HG03342 (cell line): ENCODE measurements around the gene LPIN3.

ENCODE experiments used
- ATAC-seq: cut with Tn5 transposase; IDR thresholded peaks from one replicate; pipeline ENCODE4 v1.9.1; 2021; ENCODE audit warnings: mild to moderate bottlenecking, moderate library complexity; ENCODE audit not compliant: unreplicated experiment

LPIN3 gene

DNA sequence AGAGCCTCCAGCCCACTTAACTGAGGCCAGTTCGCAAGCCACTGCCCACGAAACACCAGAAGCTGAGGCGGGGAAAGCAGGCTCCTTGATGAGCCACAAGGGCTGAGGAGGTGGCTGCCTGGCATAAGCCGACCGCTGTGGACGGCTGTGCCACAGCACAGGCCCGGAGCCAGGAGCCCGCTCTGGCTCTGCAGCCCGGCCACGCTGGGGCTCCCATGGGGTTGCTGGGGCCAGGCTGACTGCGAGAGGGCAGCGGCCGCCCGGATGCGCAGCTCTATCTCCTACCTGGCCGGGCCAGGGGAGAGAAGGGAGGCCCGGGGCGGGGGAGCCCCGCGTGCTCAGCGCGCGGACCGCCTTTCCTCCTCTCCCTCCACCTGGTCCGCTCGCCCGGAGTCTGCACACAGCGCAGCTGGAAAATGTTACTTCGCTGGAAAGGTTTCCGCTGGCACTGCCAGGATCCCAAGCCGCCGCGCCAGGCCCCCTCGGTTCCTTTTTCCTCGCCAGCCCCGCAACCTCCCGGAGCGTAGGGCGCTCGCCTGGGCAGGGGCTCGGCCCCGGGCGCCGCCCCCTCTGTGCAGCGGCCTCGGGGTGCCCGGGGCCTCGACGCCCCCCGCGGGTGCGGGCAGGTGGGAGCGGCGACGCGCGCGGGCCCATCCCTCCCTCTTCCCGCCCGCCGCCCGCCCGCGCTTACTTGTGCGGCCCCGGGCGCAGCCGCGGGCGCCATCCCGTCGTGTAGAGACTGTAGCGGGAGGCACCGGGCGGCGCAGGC is 25.3 kb downstream of the LPIN3 start:
- no peak for ATAC-seq

DNA sequence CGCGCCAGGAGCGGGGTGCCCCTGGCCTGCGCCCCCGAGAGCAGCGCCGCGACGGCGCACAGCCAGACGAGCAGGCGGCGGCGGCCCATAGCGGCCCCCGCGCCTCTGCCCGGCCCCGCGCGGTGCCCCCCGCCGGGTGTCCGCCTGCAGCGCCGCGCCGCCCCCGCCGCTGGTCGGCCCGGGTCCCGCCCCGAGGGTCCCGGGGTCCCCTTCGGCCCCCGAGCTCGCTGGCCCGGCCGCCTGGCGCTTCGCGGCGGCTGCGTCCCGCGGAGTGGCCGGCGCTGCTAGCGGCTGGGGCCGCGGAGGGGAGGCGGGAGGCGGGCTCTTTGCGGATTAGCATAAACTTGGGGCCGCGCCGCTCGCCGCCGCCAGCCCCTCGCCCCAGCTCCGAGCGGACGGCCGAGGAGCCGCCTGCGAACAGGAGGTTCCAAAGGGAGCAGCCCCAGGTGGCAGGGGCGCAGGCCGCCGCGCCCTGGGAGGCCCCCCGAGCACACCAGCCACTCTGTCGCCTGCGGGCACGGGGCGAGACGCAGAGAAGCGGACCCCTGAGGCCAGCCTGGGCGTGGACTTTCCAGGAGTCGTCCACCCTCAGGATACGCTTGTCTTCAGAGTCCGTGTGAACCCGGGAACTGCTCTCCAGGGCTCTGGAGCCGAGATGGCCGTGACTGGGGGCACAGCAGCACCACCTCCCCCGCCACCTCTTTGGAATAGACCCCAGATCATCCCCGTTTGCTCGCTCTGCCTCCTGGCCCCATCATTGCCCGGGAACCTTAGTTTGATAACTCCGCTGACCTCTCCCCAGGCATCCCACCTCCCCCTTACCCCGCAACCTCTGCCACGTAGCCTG is 26.1 kb downstream of the LPIN3 start, which contains the start of gene EMILIN3:
TSS of gene EMILIN3 (minus strand) at position 273 of the 847 bp plus-strand sequence. CDS start at position 89, 184 bp downstream.
- no peak for ATAC-seq

- ATAC-seq = no peak
Measured at GRCh38 chr20:41367393-41367695, 26.7 kb downstream of the LPIN3 start.

DNA sequence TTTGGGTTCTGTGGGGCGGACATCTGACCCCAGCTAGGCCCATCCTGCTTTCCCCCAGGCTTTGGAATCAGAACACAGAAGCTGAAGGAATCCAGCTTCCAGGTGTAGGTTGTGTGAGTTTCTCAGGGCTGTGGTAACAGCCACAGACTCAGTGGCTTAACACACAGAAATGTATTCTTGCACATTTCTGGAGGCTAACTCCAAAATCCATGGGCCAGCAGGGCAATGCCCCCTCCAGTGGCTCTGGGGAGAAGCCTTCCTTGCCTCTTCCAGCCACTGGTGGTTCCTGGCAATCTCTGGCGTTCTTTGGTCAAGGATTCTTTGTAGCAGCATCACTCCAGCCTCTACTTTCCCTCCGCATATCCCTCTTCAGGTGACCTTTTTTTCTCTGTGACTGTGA is 27.3 kb downstream of the LPIN3 start:
- no peak for ATAC-seq

DNA sequence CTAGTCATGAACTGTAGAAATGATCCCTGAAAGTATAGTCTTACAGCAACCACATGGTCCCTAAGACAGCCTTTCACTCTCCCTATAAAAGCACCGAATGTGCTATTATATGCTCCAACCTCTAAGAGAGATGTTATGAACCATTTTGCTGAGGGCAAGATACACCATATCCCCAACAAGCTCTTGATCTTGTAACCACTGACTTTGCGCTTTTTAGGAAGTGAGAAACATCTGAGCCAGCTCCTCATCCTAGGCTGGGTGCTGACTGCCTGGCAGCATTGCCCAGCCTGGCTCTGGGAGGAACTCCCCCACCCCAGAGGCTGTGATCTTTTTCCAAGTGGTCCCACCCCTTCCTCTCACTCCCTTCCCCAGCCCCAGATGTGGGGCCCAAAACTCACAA is 29.1 kb downstream of the LPIN3 start:
- no peak for ATAC-seq

DNA sequence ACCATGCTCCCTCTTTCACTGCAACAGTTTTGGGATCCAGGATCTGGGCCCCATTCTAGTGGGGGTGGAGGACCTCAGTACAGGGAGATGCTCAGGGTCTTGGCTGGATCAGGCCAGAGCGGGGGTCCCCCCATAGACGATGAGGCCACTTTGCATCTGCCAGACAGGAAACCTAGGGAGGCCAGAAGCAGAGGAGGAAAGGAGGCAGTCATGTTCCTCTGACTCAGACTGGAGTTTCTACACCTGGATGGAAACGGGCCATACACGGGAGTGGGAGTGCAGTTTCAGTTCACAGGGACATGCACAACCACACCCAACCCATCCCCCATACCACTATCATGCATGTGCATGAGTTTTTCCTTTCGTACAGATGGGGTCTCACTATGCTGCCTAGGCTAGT is 29.6 kb downstream of the LPIN3 start:
- no peak for ATAC-seq

- no peak for ATAC-seq
Measured at GRCh38 chr20:41371371-41371770, 30.8 kb downstream of the LPIN3 start.

- ATAC-seq = no peak
Measured at GRCh38 chr20:41373251-41373783, 32.7 kb downstream of the LPIN3 start.

- no peak for ATAC-seq
Measured at GRCh38 chr20:41373931-41374920, 33.6 kb downstream of the LPIN3 start.

- no peak for ATAC-seq
Measured at GRCh38 chr20:41375846-41376245, 35.2 kb downstream of the LPIN3 start.

DNA sequence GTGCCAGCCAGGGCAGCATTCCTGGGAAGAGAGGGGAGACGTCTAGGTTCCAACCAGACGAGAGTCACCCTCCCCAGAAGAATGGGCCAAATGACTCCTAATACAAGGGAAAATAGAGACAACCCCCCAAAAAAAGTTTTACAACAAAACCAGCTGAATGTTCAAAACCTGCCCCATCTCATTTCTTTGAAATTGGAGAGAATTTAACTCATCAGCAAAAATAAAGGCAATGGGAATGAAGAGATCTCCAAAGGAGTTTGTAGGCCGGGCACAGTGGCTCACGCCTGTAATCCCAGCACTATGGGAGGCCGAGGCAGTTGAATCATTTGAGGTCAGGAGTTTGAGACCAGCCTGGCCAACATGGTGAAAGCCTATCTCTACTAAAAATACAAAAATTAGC is 35.7 kb downstream of the LPIN3 start:
- no peak for ATAC-seq

GRCh38 chr20:41377275-41377674 is 36.7 kb downstream of the LPIN3 start:
- ATAC-seq = no peak

- ATAC-seq = no peak
Measured at GRCh38 chr20:41379551-41379950, 38.9 kb downstream of the LPIN3 start.

DNA sequence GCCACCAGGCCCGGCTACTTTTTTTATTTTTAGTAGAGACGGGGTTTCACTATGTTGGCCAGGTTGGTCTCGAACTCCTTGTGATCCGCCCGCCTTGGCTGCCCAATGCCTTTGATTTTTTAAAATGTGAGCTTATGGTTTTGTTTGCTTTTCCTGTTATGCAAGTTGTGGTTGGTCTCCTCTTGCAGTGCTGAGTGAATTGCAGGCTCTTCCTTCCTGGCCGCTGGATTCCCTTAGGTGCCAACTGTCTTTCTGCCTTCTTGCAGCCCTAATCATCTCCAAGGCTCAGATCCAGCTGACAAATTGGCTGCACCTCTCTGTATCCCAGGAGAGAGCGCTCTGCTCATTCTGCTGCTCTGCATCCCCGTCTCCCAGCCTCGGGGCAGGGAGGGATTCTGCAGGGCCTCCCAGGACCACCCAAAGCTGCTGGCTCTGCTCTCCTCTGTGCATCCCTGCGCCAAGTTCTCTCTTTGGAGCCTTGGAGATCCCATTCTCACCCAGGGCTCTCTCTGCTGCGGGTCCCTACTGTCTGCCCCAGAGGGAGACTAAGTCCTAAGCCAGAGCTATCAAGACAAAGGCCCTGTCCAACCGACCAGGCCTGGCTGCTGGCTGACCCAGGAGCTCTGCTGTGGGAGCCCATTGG is 40.1 kb downstream of the LPIN3 start:
- no peak for ATAC-seq

DNA sequence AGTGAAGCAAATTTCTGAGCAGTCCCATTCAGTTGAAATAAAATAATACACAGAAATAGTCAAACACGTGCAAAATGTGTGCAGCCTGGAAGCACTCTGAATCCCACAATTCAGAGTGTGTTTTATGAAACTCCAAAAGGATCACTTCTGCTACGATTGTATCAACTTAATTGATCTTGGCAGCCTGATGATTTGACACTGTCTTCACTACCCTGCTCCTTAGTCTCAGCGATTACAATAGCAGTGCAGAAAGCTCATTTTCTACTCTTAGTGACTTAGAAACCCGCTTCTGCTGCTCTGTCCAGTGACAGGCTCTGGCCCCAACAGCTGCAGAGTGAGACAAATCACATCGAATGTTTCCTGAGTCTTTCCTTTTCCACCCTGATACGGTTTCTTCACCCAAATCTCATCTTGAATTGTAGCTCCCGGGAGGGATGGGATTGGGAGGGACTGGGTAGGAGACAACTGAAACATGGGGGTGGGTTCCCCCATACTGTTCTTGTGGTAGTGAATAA is 42.2 kb downstream of the LPIN3 start:
- ATAC-seq = no peak

DNA sequence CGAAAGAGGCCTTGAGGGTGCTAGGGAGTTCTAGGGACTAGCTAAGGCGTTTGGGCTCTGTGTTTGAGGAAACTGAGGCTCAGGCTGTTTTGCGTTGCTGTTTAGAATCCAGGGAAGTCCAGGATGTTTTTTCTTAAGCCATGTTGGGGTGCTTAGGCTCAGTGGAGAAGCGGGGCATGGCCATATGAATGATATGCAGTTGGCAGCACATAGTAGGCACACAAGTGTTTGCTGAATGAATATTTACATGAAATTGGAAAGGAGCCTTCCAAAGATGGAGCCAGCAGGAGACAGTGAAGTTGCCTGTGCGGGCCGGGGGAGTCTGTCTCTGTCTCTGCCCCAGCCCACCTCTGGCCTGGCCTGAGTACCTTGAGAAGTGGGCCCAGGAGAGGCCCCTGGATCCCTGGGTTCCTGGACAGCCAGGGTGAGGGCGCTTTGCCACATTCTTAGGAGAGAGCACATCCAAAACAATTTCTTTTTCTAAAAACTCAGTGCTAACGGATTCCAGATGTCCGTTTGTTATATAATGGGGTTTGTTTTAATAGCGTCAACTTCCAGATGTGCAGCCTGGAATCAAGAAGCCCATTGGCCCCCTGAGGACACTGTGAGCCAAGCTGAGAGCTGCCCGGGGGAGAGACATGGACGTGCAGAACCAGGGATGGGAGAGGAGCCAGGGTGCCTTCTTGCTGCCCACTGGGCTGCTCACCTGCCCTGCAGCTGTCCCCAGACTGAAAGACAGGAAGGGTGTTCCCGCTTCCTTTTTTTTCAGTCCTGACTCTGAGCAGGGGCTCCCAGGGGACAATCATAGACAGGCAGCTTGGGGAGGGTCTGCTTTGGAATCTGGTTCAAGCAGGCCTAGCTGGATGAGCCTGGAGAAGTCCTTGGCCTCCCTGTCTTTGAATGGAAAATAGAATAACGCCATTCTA is 46.1 kb downstream of the LPIN3 start:
- no peak for ATAC-seq

DNA sequence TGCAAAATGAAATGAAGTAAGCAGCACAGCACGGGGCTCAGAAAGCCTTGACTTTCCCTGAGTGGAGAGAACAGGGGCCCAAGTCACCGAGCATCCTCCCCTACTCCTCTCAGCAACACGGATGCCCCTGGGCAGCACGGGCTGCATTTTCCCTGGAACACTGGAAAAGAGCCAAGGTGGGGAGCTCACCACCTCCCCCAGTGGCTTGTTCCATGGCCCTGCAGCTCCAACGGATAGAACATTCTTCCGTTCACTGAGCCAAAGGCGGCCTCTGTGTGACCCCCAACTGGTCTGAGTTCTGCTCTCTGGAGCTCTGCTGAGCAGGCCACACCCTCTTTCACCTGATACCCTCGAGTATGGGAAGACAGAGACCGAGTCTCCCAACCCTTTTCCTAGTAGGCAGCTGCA is 46.8 kb downstream of the LPIN3 start:
- ATAC-seq = no peak

DNA sequence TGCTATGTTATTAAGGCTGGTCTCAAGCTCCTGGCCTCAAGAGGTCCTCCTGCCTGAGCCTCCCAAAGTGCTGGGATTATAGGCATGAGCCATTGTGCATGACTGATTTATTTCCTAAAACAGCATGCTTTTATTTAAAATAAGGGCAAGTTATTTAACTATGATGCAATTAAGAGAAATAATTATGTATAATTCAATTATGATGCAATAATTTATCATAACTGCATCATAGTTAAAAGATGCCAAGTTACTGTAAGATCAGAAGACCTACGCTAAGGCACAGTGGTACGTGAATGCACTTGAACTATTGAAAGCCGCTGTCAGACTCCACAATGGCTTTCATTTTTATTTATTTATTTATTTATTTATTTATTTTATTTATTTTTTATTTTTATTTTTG is 50.3 kb downstream of the LPIN3 start:
- ATAC-seq = no peak

DNA sequence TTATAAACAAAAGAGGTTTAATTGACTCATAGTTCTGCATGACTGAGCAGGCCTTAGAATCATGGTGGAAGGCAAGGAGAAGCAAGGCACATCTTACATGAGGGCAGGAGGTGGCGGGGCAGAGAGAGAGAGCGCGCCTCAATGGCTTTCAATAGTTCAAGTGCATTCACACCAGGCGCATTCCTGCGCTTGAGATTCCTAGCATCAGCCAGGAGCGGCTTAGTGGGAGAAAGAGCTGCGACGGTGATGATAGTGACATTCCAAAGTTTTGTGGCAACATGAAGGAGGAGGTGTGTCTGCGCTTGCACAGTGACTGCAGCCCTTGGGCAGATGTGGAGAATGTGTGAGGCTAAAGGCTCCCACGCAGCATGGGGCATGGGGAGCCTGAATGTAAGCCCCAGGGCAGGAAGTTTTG is 51.0 kb downstream of the LPIN3 start:
- no peak for ATAC-seq
